Measurements from ENCODE around the gene TSHZ3. TPM values are rescaled to one million over a fixed set of nuclear protein-coding genes. Genes with fewer than 3 reads are reported as not detected.

Gene TSHZ3
- total RNA-seq, 4 donors from 2014 or later: 3.2 to 65.5 (median 27.9) TPM

GRCh38 chr19:31262725-31263191, 86.5 kb downstream of the TSHZ3 start:
- Histone ChIP-seq H3K36me3 (no peaks in the 10 kb centered on the region), H3K9me3 (no peaks in the 10 kb centered on the region), H3K4me1 (no peaks in the 10 kb centered on the region), H3K27me3 (no peaks in the 10 kb centered on the region), H3K27ac (peak overlapping the region; percentile 56 to 59), H3K4me3 (no peak overlapping the region)
- peak in 1 of 2 donors; percentile 51 for DNase-seq
- TF ChIP-seq, protein P1, sequence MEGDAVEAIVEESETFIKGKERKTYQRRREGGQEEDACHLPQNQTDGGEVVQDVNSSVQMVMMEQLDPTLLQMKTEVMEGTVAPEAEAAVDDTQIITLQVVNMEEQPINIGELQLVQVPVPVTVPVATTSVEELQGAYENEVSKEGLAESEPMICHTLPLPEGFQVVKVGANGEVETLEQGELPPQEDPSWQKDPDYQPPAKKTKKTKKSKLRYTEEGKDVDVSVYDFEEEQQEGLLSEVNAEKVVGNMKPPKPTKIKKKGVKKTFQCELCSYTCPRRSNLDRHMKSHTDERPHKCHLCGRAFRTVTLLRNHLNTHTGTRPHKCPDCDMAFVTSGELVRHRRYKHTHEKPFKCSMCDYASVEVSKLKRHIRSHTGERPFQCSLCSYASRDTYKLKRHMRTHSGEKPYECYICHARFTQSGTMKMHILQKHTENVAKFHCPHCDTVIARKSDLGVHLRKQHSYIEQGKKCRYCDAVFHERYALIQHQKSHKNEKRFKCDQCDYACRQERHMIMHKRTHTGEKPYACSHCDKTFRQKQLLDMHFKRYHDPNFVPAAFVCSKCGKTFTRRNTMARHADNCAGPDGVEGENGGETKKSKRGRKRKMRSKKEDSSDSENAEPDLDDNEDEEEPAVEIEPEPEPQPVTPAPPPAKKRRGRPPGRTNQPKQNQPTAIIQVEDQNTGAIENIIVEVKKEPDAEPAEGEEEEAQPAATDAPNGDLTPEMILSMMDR (IDR thresholded peaks at IDR 0.05): no peak
- no peak for TF ChIP-seq POLR2A (IDR thresholded peaks at IDR 0.05)
- intact Hi-C loops (cut with DNase I; ENCODE audit: low total_unique reads): loop anchor here (10.0 kb wide), 1 partner anchor 72 kb away; no protein-coding TSS in a partner anchor

GRCh38 chr19:31261603-31262212, 87.5 kb downstream of the TSHZ3 start:
- H3K4me3 ChIP-seq: no peak overlapping the region
- intact Hi-C loops (cut with DNase I; ENCODE audit: low total_unique reads): loop anchor here (10.0 kb wide), 1 partner anchor 73 kb away; no protein-coding TSS in a partner anchor
- TF ChIP-seq, protein P1 (IDR thresholded peaks at IDR 0.05): no peak
- TF ChIP-seq POLR2A (IDR thresholded peaks at IDR 0.05): no peak
- no peaks in the 10 kb centered on the region for H3K4me1 ChIP-seq
- no peaks in the 10 kb centered on the region for H3K36me3 ChIP-seq
- peak overlapping the region; percentile 56 to 59 for H3K27ac ChIP-seq
- DNase-seq: peak in 1 of 2 donors; percentile 47
- H3K9me3 ChIP-seq: no peaks in the 10 kb centered on the region
- H3K27me3 ChIP-seq: no peaks in the 10 kb centered on the region

DNA sequence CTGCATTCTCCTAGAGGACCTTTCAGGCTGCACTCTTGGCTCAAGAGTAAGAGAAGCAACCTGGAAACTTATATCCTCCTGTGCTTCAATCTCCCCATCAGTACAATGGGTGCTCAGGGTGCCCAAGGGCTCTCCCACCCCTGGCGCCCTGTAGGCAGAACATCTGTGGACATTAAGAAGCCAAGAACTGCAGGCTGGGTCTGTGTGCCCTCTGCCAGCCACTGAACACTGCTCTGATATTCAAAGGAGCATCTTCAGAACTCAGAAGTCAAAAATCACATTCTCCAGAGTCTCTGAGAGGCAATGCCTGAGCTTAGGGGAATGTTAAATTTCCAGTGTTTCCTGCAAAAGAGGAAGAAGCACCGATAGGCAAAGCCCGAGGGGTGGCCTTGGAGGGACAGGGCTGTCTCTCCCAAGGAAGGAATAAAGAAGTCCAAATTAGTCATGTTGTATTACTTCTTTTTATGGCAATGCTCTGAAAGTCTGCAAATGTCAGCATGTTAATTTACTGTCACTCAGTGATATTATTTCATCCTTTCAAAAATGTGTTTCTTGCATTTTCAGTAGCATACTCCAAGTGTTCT, 88.1 kb downstream of the TSHZ3 start:
- no peaks in the 10 kb centered on the region for H3K9me3 ChIP-seq
- no peaks in the 10 kb centered on the region for H3K27me3 ChIP-seq
- H3K4me1 ChIP-seq: no peaks in the 10 kb centered on the region
- TF ChIP-seq, protein P1 (IDR thresholded peaks at IDR 0.05): no peak
- TF ChIP-seq POLR2A (IDR thresholded peaks at IDR 0.05): no peak
- peak overlapping the region; percentile 56 to 59 for H3K27ac ChIP-seq
- intact Hi-C loops (cut with DNase I; ENCODE audit: low total_unique reads): loop anchor here (10.0 kb wide), 1 partner anchor 74 kb away; no protein-coding TSS in a partner anchor
- peak in 1 of 2 donors; percentile 18 for DNase-seq
- no peak overlapping the region for H3K4me3 ChIP-seq
- no peaks in the 10 kb centered on the region for H3K36me3 ChIP-seq

DNA sequence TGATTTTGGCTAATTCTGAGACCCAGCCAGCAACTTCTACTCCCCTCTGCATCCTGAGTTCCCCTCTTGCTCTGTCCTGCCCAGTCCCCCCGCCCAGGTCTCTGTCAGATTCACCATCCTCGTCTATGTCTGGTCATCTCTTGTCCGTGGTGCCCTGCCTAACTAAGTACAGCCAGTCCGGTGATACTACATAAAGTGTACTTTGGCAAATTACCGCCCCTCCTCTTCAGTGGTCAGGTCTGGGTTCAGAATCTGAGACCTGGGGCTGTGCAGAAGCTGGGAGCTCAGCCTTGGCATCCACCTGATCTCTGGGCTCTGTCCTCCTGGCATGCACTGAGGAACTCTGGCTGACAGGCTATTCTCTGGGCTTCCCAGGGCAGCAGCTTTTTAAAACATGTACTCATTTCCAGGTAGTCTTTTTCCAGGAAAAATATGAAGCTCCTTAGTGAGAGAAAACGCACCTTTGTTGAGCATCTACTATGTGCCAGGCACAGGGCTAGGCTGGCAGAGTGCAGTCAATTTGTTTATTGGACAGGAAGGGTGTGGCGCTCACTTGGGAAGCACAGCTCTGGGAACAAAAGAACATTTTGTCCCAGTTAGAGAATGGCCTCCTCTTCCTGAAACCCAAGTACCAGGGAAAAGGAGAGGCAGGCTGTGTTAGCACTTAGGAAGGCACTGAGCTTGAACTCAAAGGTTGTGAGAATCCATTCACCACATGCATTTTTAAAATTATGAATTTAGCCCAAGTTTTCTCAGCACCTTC, 88.9 kb downstream of the TSHZ3 start:
- Histone ChIP-seq H3K4me3 (no peak overlapping the region), H3K36me3 (no peaks in the 10 kb centered on the region), H3K27ac (peak overlapping the region; percentile 56 to 59), H3K4me1 (no peaks in the 10 kb centered on the region), H3K9me3 (no peaks in the 10 kb centered on the region), H3K27me3 (no peaks in the 10 kb centered on the region)
- DNase-seq: no peak
- TF ChIP-seq, protein P1 (IDR thresholded peaks at IDR 0.05): no peak
- no peak for TF ChIP-seq POLR2A (IDR thresholded peaks at IDR 0.05)
- intact Hi-C loops (cut with DNase I; ENCODE audit: low total_unique reads): loop anchor here (10.0 kb wide), 1 partner anchor 74 kb away; no protein-coding TSS in a partner anchor

All from uterus (tissue), 4 donors.